Endodermal cell (in vitro differentiated cells): ENCODE measurements around the gene GLIS2. TPM values are rescaled to one million over a fixed set of nuclear protein-coding genes. Genes with fewer than 3 reads are reported as not detected.

Experiments used
- DNase-seq: peaks from one replicate; pipeline ENCODE4 v3.0.0-alpha.2; 2017
- H3K27ac ChIP-seq: 2 replicates; pipeline ENCODE4 v1.5.1; 2013; ENCODE audit warnings: mild to moderate bottlenecking, low read depth, low read length, moderate library complexity
- H3K27me3 ChIP-seq: 2 replicates; pipeline ENCODE4 v1.6.1; 2013; ENCODE audit warnings: mild to moderate bottlenecking, low read length, moderate library complexity; ENCODE audit not compliant: insufficient read depth, control insufficient read depth, poor library complexity, severe bottlenecking
- H3K36me3 ChIP-seq: 2 replicates; pipeline ENCODE4 v1.7.0; 2013; ENCODE audit warnings: mild to moderate bottlenecking, low read length, moderate library complexity; ENCODE audit not compliant: control insufficient read depth, insufficient read depth
- H3K4me1 ChIP-seq: one replicate; pipeline ENCODE4 v1.7.0; 2013; ENCODE audit warnings: low read length; ENCODE audit not compliant: control insufficient read depth, insufficient read depth
- H3K4me3 ChIP-seq: 2 replicates; pipeline ENCODE4 v1.5.1; 2013; ENCODE audit warnings: mild to moderate bottlenecking, low read length, moderate library complexity
- H3K9ac ChIP-seq: 2 replicates; pipeline ENCODE4 v1.6.1; 2013; ENCODE audit warnings: mild to moderate bottlenecking, low read length, moderate library complexity; ENCODE audit not compliant: poor library complexity, severe bottlenecking; ENCODE audit errors: extremely low read depth
- H3K9me3 ChIP-seq: 2 replicates; pipeline ENCODE4 v1.6.1; 2013; ENCODE audit warnings: mild to moderate bottlenecking, low read length, moderate library complexity; ENCODE audit not compliant: control insufficient read depth
- H3K27ac Mint-ChIP-seq: 2 replicates; pipeline ENCODE4 v1.8.0; 2020; ENCODE audit warnings: mixed read lengths
- H3K27me3 Mint-ChIP-seq: 2 replicates; pipeline ENCODE4 v1.8.0; 2021; ENCODE audit warnings: mild to moderate bottlenecking, mixed read lengths; ENCODE audit not compliant: insufficient read depth
- H3K36me3 Mint-ChIP-seq: 2 replicates; pipeline ENCODE4 v1.8.0; 2020; ENCODE audit warnings: low read depth, mixed read lengths
- H3K4me1 Mint-ChIP-seq: 2 replicates; pipeline ENCODE4 v1.8.0; 2020; ENCODE audit warnings: mixed read lengths
- H3K4me3 Mint-ChIP-seq: 2 replicates; pipeline ENCODE4 v1.8.0; 2020; ENCODE audit warnings: mild to moderate bottlenecking, moderate library complexity, mixed read lengths
- H3K9me3 Mint-ChIP-seq: 2 replicates; pipeline ENCODE4 v1.8.0; 2020; ENCODE audit warnings: mild to moderate bottlenecking, mixed read lengths
- WGBS, 2 experiments: methylation state at CpG; one replicate each; pipeline versions ENCODE4 v1.1.5 to v1.1.7; 2013; ENCODE audit warnings: missing lambda C conversion rate in 2 of 2, mixed read lengths in 1 of 2; ENCODE audit not compliant: insufficient coverage in 1 of 2, insufficient read length in 1 of 2; 5-methylcytosine and 5-hydroxymethylcytosine counted together
- total RNA-seq, 2 donors: library from RNA; stranded (reverse); fragmentation: NEBNext Ultra II Directional in 1 of 2; extraction: Animal tissue kit (Norgen Biotek cat#: 25700) in 1 of 2; gene quantifications; 2 replicates in 1 of 2; 3 replicates in 1 of 2; pipeline ENCODE4 v1.2.1, GENCODE V29; 2021
- TF ChIP-seq, protein P1 (sequence below): fragments of 200-600 bp; sonication (generic); conservative IDR thresholded peaks from 2 replicates; pipeline ENCODE4 v1.5.0; 2021; ENCODE audit warnings: antibody characterized with exemption, mild to moderate bottlenecking

GLIS2 gene
- total RNA-seq, 2 donors from 2014 or later: 9.1 to 13.2 TPM

DNA sequence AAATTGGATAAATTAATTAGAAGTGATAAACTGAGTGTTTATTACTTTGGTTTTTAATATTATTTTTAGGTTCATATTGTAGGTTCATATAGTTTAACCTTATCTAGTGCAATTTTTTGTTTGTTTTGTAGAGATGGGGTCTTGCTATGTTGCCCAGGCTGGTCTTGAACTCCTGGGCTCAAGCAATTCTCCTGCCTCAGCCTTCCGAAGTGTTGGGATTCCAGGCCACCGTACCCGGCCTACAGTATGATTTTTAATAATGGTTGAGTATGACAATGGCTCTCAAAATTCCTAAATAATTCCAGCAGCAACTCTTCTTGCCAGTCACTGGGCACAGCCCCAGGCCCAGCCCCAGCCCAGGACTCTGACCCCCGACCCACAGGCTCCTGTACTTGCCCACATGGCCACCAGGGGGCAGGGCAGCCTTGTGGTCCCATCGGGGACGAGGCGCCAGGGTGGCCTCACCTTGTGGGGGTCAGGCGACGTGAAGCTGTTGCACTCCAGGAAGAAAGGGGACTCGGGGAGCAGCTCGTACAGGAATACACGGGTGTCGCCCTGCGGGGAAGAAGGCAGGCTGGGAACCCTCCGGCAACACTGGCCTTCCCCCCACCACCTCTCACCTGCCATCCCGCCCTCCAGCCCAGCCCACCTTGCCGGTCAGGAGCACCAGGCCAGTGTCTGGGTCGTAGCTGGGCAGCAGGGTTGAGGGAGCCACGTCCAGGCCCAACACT is 43.1 kb downstream of the GLIS2 start:
- no peaks in the 10 kb centered on the region for H3K4me1 ChIP-seq
- no peak overlapping the region for H3K4me3 ChIP-seq
- no peaks in the 10 kb centered on the region for H3K36me3 ChIP-seq
- TF ChIP-seq, protein P1, sequence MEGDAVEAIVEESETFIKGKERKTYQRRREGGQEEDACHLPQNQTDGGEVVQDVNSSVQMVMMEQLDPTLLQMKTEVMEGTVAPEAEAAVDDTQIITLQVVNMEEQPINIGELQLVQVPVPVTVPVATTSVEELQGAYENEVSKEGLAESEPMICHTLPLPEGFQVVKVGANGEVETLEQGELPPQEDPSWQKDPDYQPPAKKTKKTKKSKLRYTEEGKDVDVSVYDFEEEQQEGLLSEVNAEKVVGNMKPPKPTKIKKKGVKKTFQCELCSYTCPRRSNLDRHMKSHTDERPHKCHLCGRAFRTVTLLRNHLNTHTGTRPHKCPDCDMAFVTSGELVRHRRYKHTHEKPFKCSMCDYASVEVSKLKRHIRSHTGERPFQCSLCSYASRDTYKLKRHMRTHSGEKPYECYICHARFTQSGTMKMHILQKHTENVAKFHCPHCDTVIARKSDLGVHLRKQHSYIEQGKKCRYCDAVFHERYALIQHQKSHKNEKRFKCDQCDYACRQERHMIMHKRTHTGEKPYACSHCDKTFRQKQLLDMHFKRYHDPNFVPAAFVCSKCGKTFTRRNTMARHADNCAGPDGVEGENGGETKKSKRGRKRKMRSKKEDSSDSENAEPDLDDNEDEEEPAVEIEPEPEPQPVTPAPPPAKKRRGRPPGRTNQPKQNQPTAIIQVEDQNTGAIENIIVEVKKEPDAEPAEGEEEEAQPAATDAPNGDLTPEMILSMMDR: peak; percentile 99
- WGBS, 2 experiments: 48 to 59% methylated on average over 12 to 19 of the region's 19 CpGs
- DNase-seq: peak; percentile 95
- H3K9me3 ChIP-seq: no peaks in the 10 kb centered on the region
- H3K36me3 Mint-ChIP-seq: peaks cover 6% of the 10 kb centered on the region
- peaks cover 2% of the 10 kb centered on the region for H3K4me1 Mint-ChIP-seq
- H3K27ac ChIP-seq: no peak overlapping the region
- H3K9ac ChIP-seq: no peak overlapping the region
- H3K27me3 Mint-ChIP-seq: no peaks in the 10 kb centered on the region
- no peaks in the 10 kb centered on the region for H3K27me3 ChIP-seq
- no peak overlapping the region for H3K27ac Mint-ChIP-seq
- no peak overlapping the region for H3K4me3 Mint-ChIP-seq
- no peaks in the 10 kb centered on the region for H3K9me3 Mint-ChIP-seq

- no peaks in the 10 kb centered on the region for H3K36me3 ChIP-seq
- H3K4me1 ChIP-seq: no peaks in the 10 kb centered on the region
These were observed 44.0 kb downstream of the GLIS2 start for GRCh38 chr16:4359914-4360313.

GRCh38 chr16:4360538-4361021 is 44.7 kb downstream of the GLIS2 start:
- H3K27me3 Mint-ChIP-seq: no peaks in the 10 kb centered on the region
- H3K9ac ChIP-seq: no peak overlapping the region
- 83% methylated on average over 10 of the region's 11 CpGs; no CpG with 5 or more reads in 1 of the 2 experiments for WGBS, 2 experiments
- H3K4me1 Mint-ChIP-seq: no peaks in the 10 kb centered on the region
- no peaks in the 10 kb centered on the region for H3K36me3 ChIP-seq
- H3K27ac ChIP-seq: no peak overlapping the region
- H3K27ac Mint-ChIP-seq: no peak overlapping the region
- peaks cover 7% of the 10 kb centered on the region for H3K36me3 Mint-ChIP-seq
- no peak overlapping the region for H3K4me3 ChIP-seq
- no peaks in the 10 kb centered on the region for H3K27me3 ChIP-seq
- no peak overlapping the region for H3K4me3 Mint-ChIP-seq
- DNase-seq: peak; percentile 82
- no peaks in the 10 kb centered on the region for H3K9me3 ChIP-seq
- no peaks in the 10 kb centered on the region for H3K9me3 Mint-ChIP-seq
- TF ChIP-seq, protein P1: no peak
- no peaks in the 10 kb centered on the region for H3K4me1 ChIP-seq

More at GRCh38 chr16:4359914-4360313, 44.0 kb downstream of the GLIS2 start:
- no peak overlapping the region for H3K9ac ChIP-seq
- H3K36me3 Mint-ChIP-seq: peaks cover 7% of the 10 kb centered on the region
- H3K4me3 Mint-ChIP-seq: no peak overlapping the region
- TF ChIP-seq, protein P1: no peak
- H3K27ac ChIP-seq: no peak overlapping the region
- no peaks in the 10 kb centered on the region for H3K27me3 Mint-ChIP-seq
- H3K9me3 ChIP-seq: no peaks in the 10 kb centered on the region
- H3K9me3 Mint-ChIP-seq: no peaks in the 10 kb centered on the region
- H3K27me3 ChIP-seq: no peaks in the 10 kb centered on the region
- no peak for DNase-seq
- no peak overlapping the region for H3K27ac Mint-ChIP-seq
- WGBS, 2 experiments: 91% methylated on average over 3 of the region's 3 CpGs; no CpG with 5 or more reads in 1 of the 2 experiments
- H3K4me3 ChIP-seq: no peak overlapping the region
- H3K4me1 Mint-ChIP-seq: peaks cover under 1% of the 10 kb centered on the region
